Measurements from ENCODE around the gene TPST2.

Gene TPST2

GRCh38 chr22:26599505-26599904 lies 9.6 kb upstream of the TPST2 start:
- Histone ChIP-seq H3K23ac (ENCODE audit: low read length) (no peak overlapping the region), H3K4me1 (ENCODE audit: control insufficient read depth in 1 of 2, insufficient read depth in 2 of 2, low read length in 2 of 2) (no peaks in the 10 kb centered on the region), H2AK5ac (ENCODE audit: low read length) (no peak overlapping the region), H3K4ac (ENCODE audit: low read depth, low read length) (no peak overlapping the region), H3K18ac (ENCODE audit: low read length) (no peak overlapping the region), H2BK5ac (ENCODE audit: low read depth, low read length, poor library complexity) (no peak overlapping the region), H2BK120ac (ENCODE audit: insufficient read depth, low read length, poor library complexity) (no peak overlapping the region), H2AFZ (ENCODE audit: insufficient read depth, low read length, poor library complexity) (no peak overlapping the region), H4K8ac (ENCODE audit: low read depth, low read length) (no peak overlapping the region), H3K14ac (ENCODE audit: low read length) (no peak overlapping the region), H3K27me3 (ENCODE audit: insufficient read depth, low read length) (peaks cover 1% of the 10 kb centered on the region), H2BK12ac (ENCODE audit: low read length) (no peak overlapping the region), H3K4me3 (ENCODE audit: low read depth, low read length) (no peak overlapping the region), H4K12ac (ENCODE audit: low read depth, low read length) (no peak overlapping the region), H3K9ac (ENCODE audit: low read length) (no peak overlapping the region), H3K79me2 (ENCODE audit: control insufficient read depth, insufficient read depth, low read length, poor library complexity) (no peaks in the 10 kb centered on the region), H3K27ac (ENCODE audit: low read depth, low read length) (no peak overlapping the region), H3K36me3 (ENCODE audit: control insufficient read depth in 1 of 2, insufficient read depth in 2 of 2, low read length in 2 of 2) (no peaks in the 10 kb centered on the region), H3K9me3 (ENCODE audit: insufficient read depth, low read depth, low read length) (no peaks in the 10 kb centered on the region), H3K79me1 (ENCODE audit: low read length) (no peaks in the 10 kb centered on the region), H4K91ac (ENCODE audit: low read depth, low read length) (no peak overlapping the region), H3K4me2 (ENCODE audit: low read length) (no peak overlapping the region)
- no peak for DNase-seq
- WGBS (ENCODE audit: extremely low coverage, insufficient coverage, insufficient read length): no CpG with 5 or more reads among the region's 11 CpGs

DNA sequence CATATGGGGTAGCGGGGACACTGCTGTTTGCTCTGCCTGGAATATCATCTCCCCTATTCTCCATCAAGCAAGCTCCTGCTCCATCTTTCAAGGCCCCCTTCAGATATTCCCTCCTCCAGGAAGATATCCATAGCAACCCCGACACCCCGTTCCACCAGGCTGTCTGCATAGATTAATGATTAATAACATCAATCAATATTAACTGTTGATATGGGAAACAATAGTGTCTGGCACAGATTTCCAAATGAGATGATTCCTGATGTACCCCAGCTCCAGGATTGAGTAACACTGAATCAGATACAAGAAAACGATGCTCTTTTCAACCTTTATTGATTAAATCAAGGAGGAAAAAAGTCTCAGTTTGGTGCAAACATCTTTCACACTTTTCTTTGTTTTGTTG lies 7.5 kb upstream of the TPST2 start:
- Histone ChIP-seq H4K8ac (ENCODE audit: low read depth, low read length) (no peak overlapping the region), H3K4me1 (ENCODE audit: control insufficient read depth in 1 of 2, insufficient read depth in 2 of 2, low read length in 2 of 2) (no peaks in the 10 kb centered on the region), H3K23ac (ENCODE audit: low read length) (no peak overlapping the region), H2BK120ac (ENCODE audit: insufficient read depth, low read length, poor library complexity) (no peak overlapping the region), H3K27me3 (ENCODE audit: insufficient read depth, low read length) (no peaks in the 10 kb centered on the region), H3K79me1 (ENCODE audit: low read length) (no peaks in the 10 kb centered on the region), H3K14ac (ENCODE audit: low read length) (no peak overlapping the region), H2BK12ac (ENCODE audit: low read length) (no peak overlapping the region), H3K36me3 (ENCODE audit: control insufficient read depth in 1 of 2, insufficient read depth in 2 of 2, low read length in 2 of 2) (no peaks in the 10 kb centered on the region), H3K27ac (ENCODE audit: low read depth, low read length) (no peak overlapping the region), H2BK5ac (ENCODE audit: low read depth, low read length, poor library complexity) (no peak overlapping the region), H3K9me3 (ENCODE audit: insufficient read depth, low read depth, low read length) (no peaks in the 10 kb centered on the region), H2AK5ac (ENCODE audit: low read length) (no peak overlapping the region), H3K4ac (ENCODE audit: low read depth, low read length) (no peak overlapping the region), H4K12ac (ENCODE audit: low read depth, low read length) (no peak overlapping the region), H3K4me3 (ENCODE audit: low read depth, low read length) (no peak overlapping the region), H3K9ac (ENCODE audit: low read length) (no peak overlapping the region), H3K18ac (ENCODE audit: low read length) (no peak overlapping the region), H3K79me2 (ENCODE audit: control insufficient read depth, insufficient read depth, low read length, poor library complexity) (no peaks in the 10 kb centered on the region), H2AFZ (ENCODE audit: insufficient read depth, low read length, poor library complexity) (no peak overlapping the region), H4K91ac (ENCODE audit: low read depth, low read length) (no peak overlapping the region), H3K4me2 (ENCODE audit: low read length) (no peak overlapping the region)
- no peak for DNase-seq
- WGBS (ENCODE audit: extremely low coverage, insufficient coverage, insufficient read length): no CpG with 5 or more reads among the region's 4 CpGs

- H3K18ac ChIP-seq (ENCODE audit: low read length): no peak overlapping the region
These were observed 7.1 kb upstream of the TPST2 start for GRCh38 chr22:26597026-26597425.

DNA sequence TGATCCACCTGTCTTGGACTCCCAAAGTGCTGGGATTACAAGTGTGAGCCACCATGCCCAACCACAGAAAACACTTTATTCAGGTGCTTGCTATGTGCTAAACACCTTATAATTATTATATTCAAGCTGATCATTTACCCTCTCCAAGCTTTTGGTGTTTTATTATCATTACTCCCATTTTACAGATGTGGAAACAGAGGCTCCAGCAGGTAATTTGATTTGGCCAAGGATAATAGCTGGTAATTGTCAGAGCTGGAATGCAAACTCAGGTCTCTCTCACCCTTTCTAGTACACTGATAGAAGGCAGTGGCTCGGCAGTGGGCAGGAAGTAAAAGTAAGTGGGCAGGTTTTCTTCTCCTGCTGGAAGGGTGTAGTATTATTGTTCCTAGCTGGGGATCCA lies 3.8 kb upstream of the TPST2 start:
- H3K79me1 ChIP-seq (ENCODE audit: low read length): peaks cover 7% of the 10 kb centered on the region
- no peak for DNase-seq
- no peaks in the 10 kb centered on the region for H3K9me3 ChIP-seq (ENCODE audit: insufficient read depth, low read depth, low read length)
- no peak overlapping the region for H2AFZ ChIP-seq (ENCODE audit: insufficient read depth, low read length, poor library complexity)
- H3K36me3 ChIP-seq (ENCODE audit: control insufficient read depth in 1 of 2, insufficient read depth in 2 of 2, low read length in 2 of 2): no peaks in the 10 kb centered on the region
- no peak overlapping the region for H3K18ac ChIP-seq (ENCODE audit: low read length)
- H2BK5ac ChIP-seq (ENCODE audit: low read depth, low read length, poor library complexity): no peak overlapping the region
- H2BK12ac ChIP-seq (ENCODE audit: low read length): no peak overlapping the region
- no CpG with 5 or more reads among the region's 1 CpG for WGBS (ENCODE audit: extremely low coverage, insufficient coverage, insufficient read length)
- H2BK120ac ChIP-seq (ENCODE audit: insufficient read depth, low read length, poor library complexity): no peak overlapping the region
- no peak overlapping the region for H4K8ac ChIP-seq (ENCODE audit: low read depth, low read length)
- no peak overlapping the region for H3K14ac ChIP-seq (ENCODE audit: low read length)
- no peak overlapping the region for H3K27ac ChIP-seq (ENCODE audit: low read depth, low read length)
- H2AK5ac ChIP-seq (ENCODE audit: low read length): no peak overlapping the region
- H3K79me2 ChIP-seq (ENCODE audit: control insufficient read depth, insufficient read depth, low read length, poor library complexity): peaks cover 9% of the 10 kb centered on the region
- H3K23ac ChIP-seq (ENCODE audit: low read length): no peak overlapping the region
- no peak overlapping the region for H4K91ac ChIP-seq (ENCODE audit: low read depth, low read length)
- H4K12ac ChIP-seq (ENCODE audit: low read depth, low read length): no peak overlapping the region
- H3K4ac ChIP-seq (ENCODE audit: low read depth, low read length): no peak overlapping the region
- no peaks in the 10 kb centered on the region for H3K27me3 ChIP-seq (ENCODE audit: insufficient read depth, low read length)
- no peak overlapping the region for H3K9ac ChIP-seq (ENCODE audit: low read length)
- H3K4me1 ChIP-seq (ENCODE audit: control insufficient read depth in 1 of 2, insufficient read depth in 2 of 2, low read length in 2 of 2): peaks cover 0 to 4% of the 10 kb centered on the region in 2 experiments
- H3K4me2 ChIP-seq (ENCODE audit: low read length): no peak overlapping the region
- no peak overlapping the region for H3K4me3 ChIP-seq (ENCODE audit: low read depth, low read length)

More at GRCh38 chr22:26597026-26597425, 7.1 kb upstream of the TPST2 start:
- no peak for DNase-seq
- no peak overlapping the region for H3K4ac ChIP-seq (ENCODE audit: low read depth, low read length)
- H2BK120ac ChIP-seq (ENCODE audit: insufficient read depth, low read length, poor library complexity): no peak overlapping the region
- WGBS (ENCODE audit: extremely low coverage, insufficient coverage, insufficient read length): no CpG with 5 or more reads among the region's 4 CpGs
- no peak overlapping the region for H3K4me3 ChIP-seq (ENCODE audit: low read depth, low read length)
- H3K79me1 ChIP-seq (ENCODE audit: low read length): no peaks in the 10 kb centered on the region
- no peak overlapping the region for H4K8ac ChIP-seq (ENCODE audit: low read depth, low read length)
- H2BK5ac ChIP-seq (ENCODE audit: low read depth, low read length, poor library complexity): no peak overlapping the region
- H3K36me3 ChIP-seq (ENCODE audit: control insufficient read depth in 1 of 2, insufficient read depth in 2 of 2, low read length in 2 of 2): no peaks in the 10 kb centered on the region
- no peak overlapping the region for H2AFZ ChIP-seq (ENCODE audit: insufficient read depth, low read length, poor library complexity)
- no peaks in the 10 kb centered on the region for H3K79me2 ChIP-seq (ENCODE audit: control insufficient read depth, insufficient read depth, low read length, poor library complexity)
- no peak overlapping the region for H4K91ac ChIP-seq (ENCODE audit: low read depth, low read length)
- H3K27me3 ChIP-seq (ENCODE audit: insufficient read depth, low read length): no peaks in the 10 kb centered on the region
- H3K9me3 ChIP-seq (ENCODE audit: insufficient read depth, low read depth, low read length): no peaks in the 10 kb centered on the region
- no peak overlapping the region for H3K9ac ChIP-seq (ENCODE audit: low read length)
- no peaks in the 10 kb centered on the region for H3K4me1 ChIP-seq (ENCODE audit: control insufficient read depth in 1 of 2, insufficient read depth in 2 of 2, low read length in 2 of 2)
- no peak overlapping the region for H2AK5ac ChIP-seq (ENCODE audit: low read length)
- H2BK12ac ChIP-seq (ENCODE audit: low read length): no peak overlapping the region
- no peak overlapping the region for H3K4me2 ChIP-seq (ENCODE audit: low read length)
- no peak overlapping the region for H4K12ac ChIP-seq (ENCODE audit: low read depth, low read length)
- H3K23ac ChIP-seq (ENCODE audit: low read length): no peak overlapping the region
- no peak overlapping the region for H3K27ac ChIP-seq (ENCODE audit: low read depth, low read length)
- H3K14ac ChIP-seq (ENCODE audit: low read length): no peak overlapping the region

Measured in trophoblast cell (in vitro differentiated cells and primary cell).